Lower lobe of right lung (tissue), 2 donors: Measurements from ENCODE around the gene BPIFB2. TPM values are rescaled to one million over a fixed set of nuclear protein-coding genes. Genes with fewer than 3 reads are reported as not detected.

ENCODE experiments used
- ATAC-seq, 2 donors: fragments of 200-7000 bp; cut with Tn5 transposase; one replicate each; pipeline ENCODE4 v1.9.1; 2020 to 2022; ENCODE audit warnings: mild to moderate bottlenecking in 2 of 2, moderate library complexity in 2 of 2
- DNase-seq: peaks from one replicate; pipeline ENCODE4 v3.0.0-alpha.2; 2020
- H3K27ac ChIP-seq: fragments of 200-600 bp; one replicate; pipeline ENCODE4 v1.8.0; 2022
- H3K27me3 ChIP-seq: fragments of 200-600 bp; one replicate; pipeline ENCODE4 v1.8.0; 2022; ENCODE audit warnings: low read depth
- H3K36me3 ChIP-seq: fragments of 200-600 bp; one replicate; pipeline ENCODE4 v1.8.0; 2022; ENCODE audit warnings: mild to moderate bottlenecking
- H3K4me1 ChIP-seq: fragments of 200-600 bp; one replicate; pipeline ENCODE4 v1.8.0; 2022
- H3K4me3 ChIP-seq: fragments of 200-600 bp; one replicate; pipeline ENCODE4 v1.8.0; 2022; ENCODE audit warnings: mild to moderate bottlenecking
- H3K9me3 ChIP-seq: fragments of 200-600 bp; one replicate; pipeline ENCODE4 v1.8.0; 2022
- intact Hi-C: fragments of 100-400 bp; cut with DNase I; formaldehyde crosslinking; loops from one replicate; pipeline ENCODE4 v1.11.0; 2022
- total RNA-seq: library from RNA; stranded (reverse); fragmentation: NEBNext Ultra II Directional; extraction: Animal tissue kit (Norgen Biotek cat#: 25700); gene quantifications from one replicate; pipeline ENCODE4 v1.2.1, GENCODE V29; 2021
- TF ChIP-seq, protein P1 (sequence below): fragments of 200-600 bp; IDR thresholded peaks from one replicate; pipeline ENCODE4 v1.8.0; 2022; ENCODE audit warnings: antibody characterized with exemption, mild to moderate bottlenecking
- donor health status: DM: no; HTN: yes; CAD: no; lungs with severe emphysema.

Gene BPIFB2
- total RNA-seq, 1 donor from 2014 or later = 0.21 TPM

DNA sequence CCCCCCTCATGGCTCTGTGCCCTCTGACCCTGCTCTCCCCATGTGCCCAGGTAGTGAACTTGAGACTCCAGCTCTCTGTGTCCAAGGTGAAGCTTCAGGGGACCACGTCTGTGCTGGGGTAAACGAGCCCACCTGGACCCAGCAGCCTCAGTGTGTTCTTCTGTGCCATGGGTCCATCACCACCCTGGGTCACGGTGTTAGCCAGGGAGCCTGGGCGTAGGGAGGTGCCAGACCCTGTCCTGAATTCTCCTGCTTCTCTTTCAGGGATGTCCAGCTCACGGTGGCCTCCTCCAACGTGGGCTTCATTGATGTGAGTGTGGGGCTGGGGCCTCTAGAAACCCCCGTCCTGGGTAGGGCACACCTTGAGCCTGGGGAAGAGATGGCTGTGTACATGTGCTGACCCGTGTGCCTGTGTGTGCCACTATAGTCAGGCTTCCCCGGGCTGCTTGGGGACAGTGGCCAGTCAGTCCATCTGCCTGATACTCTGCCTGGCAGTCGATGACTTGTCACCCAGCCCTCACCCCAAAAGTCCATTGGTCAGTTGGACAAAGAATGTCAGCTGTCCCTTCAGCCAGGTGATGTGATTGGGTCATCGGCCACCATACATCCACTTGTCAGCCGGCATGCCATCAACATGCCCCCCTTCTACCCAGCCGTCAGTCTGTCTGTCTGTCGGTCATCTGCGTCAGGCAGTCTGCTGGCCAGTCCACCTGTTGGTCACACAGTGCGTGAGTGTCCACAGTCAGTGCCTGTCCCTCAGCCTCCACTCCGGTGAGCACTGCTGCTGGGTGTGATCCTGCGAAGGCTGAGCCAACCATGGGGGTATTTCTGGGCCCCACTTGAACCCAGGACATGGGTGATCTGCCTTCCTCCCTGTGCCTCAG, 13.0 kb downstream of the BPIFB2 start:
- ATAC-seq = no peak
- Histone ChIP-seq H3K36me3 (no peaks in the 10 kb centered on the region), H3K4me3 (no peak overlapping the region), H3K9me3 (no peaks in the 10 kb centered on the region), H3K27me3 (no peaks in the 10 kb centered on the region), H3K4me1 (no peaks in the 10 kb centered on the region), H3K27ac (no peak overlapping the region)
- intact Hi-C loops = no loop called here
- DNase-seq = no peak
- TF ChIP-seq, protein P1, sequence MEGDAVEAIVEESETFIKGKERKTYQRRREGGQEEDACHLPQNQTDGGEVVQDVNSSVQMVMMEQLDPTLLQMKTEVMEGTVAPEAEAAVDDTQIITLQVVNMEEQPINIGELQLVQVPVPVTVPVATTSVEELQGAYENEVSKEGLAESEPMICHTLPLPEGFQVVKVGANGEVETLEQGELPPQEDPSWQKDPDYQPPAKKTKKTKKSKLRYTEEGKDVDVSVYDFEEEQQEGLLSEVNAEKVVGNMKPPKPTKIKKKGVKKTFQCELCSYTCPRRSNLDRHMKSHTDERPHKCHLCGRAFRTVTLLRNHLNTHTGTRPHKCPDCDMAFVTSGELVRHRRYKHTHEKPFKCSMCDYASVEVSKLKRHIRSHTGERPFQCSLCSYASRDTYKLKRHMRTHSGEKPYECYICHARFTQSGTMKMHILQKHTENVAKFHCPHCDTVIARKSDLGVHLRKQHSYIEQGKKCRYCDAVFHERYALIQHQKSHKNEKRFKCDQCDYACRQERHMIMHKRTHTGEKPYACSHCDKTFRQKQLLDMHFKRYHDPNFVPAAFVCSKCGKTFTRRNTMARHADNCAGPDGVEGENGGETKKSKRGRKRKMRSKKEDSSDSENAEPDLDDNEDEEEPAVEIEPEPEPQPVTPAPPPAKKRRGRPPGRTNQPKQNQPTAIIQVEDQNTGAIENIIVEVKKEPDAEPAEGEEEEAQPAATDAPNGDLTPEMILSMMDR = no peak

DNA sequence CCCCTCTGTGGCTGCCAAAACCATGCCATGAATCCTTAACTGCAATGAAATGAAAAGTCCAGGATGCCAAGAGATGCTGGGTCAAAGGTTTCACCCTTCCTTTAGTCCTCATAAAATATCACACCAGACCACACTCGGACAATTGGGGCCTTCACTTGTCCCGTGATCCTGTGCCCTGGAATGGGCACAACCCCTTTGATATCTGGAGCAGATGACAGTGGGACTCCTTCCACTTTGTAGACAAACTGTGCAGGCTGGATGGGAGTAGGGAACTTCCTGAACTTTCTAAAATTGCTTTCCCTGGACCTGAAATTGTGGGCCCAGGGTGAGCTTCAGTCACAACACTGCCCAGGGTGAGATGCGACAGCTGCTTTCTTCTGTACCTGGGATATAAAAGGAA, 14.4 kb downstream of the BPIFB2 start:
- no peaks in the 10 kb centered on the region for H3K4me1 ChIP-seq
- intact Hi-C loops = no loop called here
- DNase-seq = no peak
- TF ChIP-seq, protein P1 = no peak
- no peaks in the 10 kb centered on the region for H3K36me3 ChIP-seq
- H3K4me3 ChIP-seq = no peak overlapping the region
- ATAC-seq = no peak
- H3K27ac ChIP-seq = no peak overlapping the region
- H3K27me3 ChIP-seq = no peaks in the 10 kb centered on the region
- H3K9me3 ChIP-seq = no peaks in the 10 kb centered on the region

DNA sequence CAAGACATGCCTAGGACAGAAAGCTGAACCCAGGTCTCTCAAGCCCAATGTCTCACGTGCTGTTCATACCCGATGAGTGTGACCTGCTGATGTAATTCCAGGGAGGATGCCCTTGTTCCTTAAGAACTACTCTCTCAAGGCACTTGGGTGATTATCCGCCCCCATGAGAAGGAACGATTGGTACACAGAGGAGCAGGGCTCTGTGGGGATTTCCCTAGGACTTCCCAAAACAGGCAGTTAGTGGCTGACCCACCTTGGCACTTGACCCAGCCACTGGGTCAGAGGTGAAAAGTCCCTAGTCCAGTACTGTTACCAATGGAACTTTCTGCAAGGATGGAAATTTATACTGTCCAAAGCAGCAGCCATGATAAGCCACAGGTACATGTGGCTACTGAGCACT, 14.8 kb downstream of the BPIFB2 start:
- no peak for DNase-seq
- Histone ChIP-seq H3K4me3 (no peak overlapping the region), H3K27me3 (peaks cover 2% of the 10 kb centered on the region), H3K4me1 (no peaks in the 10 kb centered on the region), H3K27ac (no peak overlapping the region), H3K36me3 (no peaks in the 10 kb centered on the region), H3K9me3 (no peaks in the 10 kb centered on the region)
- intact Hi-C loops = no loop called here
- no peak for ATAC-seq
- TF ChIP-seq, protein P1 = no peak

DNA sequence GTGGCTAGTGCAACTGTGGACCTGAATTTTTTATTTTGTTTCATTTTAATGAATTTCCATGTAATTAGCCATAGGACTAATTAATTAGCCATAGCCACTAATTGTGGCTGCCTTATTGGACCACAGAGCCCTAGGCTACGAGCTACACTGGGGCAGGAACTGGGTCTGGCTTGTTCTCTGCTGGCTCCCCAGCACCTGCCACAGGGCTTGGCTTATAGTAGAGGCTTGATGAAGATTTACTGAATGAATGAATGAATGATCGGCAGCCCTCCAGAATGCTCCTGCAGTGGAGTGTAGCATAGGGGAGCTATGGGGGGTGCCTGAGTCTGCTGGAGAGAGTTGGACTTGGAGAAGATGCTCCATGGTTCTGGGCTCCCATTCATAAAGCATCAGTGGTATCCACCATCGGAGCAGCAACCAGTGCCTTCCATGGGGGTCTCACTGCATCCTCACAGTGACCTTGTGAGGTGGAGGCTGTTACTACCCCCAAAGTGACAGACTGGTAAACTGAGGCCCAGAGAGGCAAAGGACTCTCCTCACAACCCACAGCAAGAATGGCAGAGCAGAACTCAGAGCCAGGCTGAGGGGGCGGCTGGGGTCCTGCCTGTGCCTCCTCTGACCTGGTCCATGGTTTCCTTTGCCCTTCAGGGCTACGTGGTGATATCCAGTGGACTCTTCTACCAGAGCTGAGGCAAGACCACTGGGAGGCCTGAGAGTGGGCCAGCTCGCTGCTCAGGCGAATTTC, 15.4 kb downstream of the BPIFB2 start:
- Histone ChIP-seq H3K27ac (no peak overlapping the region), H3K4me3 (no peak overlapping the region), H3K36me3 (no peaks in the 10 kb centered on the region), H3K27me3 (peaks cover 5% of the 10 kb centered on the region), H3K9me3 (no peaks in the 10 kb centered on the region), H3K4me1 (no peaks in the 10 kb centered on the region)
- intact Hi-C loops = no loop called here
- TF ChIP-seq, protein P1 = no peak
- DNase-seq = no peak
- ATAC-seq = no peak

DNA sequence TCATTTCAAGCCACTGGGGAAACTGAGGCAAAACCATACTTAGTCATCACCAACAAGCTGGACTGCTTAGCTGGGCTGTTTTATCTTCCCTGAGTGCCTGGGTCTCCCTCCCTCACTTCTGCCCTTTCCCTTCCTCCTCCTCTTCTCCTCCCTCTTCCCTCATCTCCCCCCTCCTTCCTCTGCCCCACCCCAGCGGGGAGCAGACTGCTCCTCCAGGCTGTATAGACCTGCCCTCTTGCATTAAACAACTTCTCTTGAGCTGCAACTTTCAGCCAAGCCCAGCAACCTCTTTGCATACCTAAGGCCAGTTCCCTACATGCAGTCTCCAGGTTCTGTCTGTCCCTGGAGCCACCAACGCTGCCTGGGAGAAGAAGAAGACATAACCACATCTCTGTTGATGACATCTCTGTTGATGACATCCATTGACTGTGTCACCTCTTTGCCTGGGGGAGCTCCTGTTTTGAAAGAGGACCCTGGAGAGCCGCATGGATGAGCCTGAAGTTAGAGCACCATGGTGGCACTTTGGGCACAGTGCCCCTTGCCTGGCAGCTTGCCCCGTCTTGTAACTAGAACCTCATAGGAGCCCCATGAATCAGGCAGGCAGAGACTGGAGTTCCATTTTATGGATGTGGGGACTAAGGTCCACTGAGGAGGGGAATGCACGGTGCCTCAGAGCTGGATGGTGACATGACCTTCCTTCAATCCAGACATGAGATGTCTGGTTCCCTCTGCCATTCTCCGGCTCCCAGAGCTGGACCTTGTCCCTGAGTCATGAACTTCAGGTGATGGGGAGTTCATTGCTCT, 16.1 kb downstream of the BPIFB2 start:
- Histone ChIP-seq H3K4me1 (no peaks in the 10 kb centered on the region), H3K36me3 (no peaks in the 10 kb centered on the region), H3K27me3 (peaks cover 5% of the 10 kb centered on the region), H3K27ac (no peak overlapping the region), H3K4me3 (no peak overlapping the region), H3K9me3 (no peaks in the 10 kb centered on the region)
- DNase-seq (no peak), ATAC-seq (no peak)
- intact Hi-C loops = no loop called here
- TF ChIP-seq, protein P1 = no peak
